GM12873 (cell line): ENCODE data around the gene TMEM39B.
A peak's percentile ranks its signal among the peaks of the same experiment; 100 is the strongest.

Experiments used
- TF ChIP-seq, protein P1 (sequence below): IDR thresholded peaks from 2 replicates; pipeline ENCODE4 v1.5.1; 2012; ENCODE audit warnings: low read depth, mild to moderate bottlenecking, moderate library complexity, low read length, control low read depth; ENCODE audit not compliant: insufficient read depth; ENCODE audit errors: missing control alignments

The TMEM39B gene

DNA sequence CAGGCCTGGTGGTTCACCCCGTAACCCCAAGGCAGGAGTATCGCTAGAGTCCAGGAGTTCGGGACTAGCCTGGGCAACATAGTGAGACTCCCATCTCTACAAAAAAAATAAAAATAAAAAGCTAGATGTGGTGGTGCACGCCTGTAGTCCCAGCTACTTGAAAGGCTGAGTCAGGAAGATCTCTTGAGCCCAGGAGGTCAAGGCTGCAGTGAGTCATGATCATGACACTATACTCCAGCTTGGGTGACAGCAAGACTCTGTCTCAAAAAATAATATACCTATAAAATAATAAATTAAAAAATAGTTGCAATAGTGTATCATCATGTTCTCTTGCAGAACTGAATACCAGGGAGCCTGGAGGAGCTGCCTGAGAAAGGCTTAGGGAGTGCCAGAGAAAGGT, 19.9 kb upstream of the TMEM39B start:
- TF ChIP-seq, protein P1, sequence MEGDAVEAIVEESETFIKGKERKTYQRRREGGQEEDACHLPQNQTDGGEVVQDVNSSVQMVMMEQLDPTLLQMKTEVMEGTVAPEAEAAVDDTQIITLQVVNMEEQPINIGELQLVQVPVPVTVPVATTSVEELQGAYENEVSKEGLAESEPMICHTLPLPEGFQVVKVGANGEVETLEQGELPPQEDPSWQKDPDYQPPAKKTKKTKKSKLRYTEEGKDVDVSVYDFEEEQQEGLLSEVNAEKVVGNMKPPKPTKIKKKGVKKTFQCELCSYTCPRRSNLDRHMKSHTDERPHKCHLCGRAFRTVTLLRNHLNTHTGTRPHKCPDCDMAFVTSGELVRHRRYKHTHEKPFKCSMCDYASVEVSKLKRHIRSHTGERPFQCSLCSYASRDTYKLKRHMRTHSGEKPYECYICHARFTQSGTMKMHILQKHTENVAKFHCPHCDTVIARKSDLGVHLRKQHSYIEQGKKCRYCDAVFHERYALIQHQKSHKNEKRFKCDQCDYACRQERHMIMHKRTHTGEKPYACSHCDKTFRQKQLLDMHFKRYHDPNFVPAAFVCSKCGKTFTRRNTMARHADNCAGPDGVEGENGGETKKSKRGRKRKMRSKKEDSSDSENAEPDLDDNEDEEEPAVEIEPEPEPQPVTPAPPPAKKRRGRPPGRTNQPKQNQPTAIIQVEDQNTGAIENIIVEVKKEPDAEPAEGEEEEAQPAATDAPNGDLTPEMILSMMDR, result no peak

DNA sequence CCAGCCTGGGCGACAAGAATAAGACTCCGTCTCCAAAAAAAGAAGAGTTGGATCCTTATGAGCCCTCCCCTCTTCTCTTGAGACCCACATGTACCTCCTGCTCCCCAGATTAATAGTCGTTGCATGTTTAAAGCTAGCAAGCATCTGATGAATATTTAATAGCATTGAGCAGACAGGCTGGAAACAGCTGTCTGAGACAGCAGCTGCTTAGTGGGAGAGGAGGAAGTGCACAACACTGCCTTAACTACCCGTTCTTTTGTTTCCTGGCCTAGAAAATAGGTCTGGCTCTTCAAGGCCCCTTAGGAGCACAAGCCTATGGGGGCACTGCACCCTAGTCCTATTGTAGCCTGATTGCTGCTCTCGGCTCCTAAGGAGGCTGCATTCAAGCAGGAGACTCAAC, 17.3 kb upstream of the TMEM39B start:
- TF ChIP-seq, protein P1, result no peak

GRCh38 chr1:32056598-32056997, 16.1 kb upstream of the TMEM39B start:
- TF ChIP-seq, protein P1, result no peak

GRCh38 chr1:32060914-32061313, 11.8 kb upstream of the TMEM39B start:
- TF ChIP-seq, protein P1, result no peak

- TF ChIP-seq, protein P1, result no peak
These were observed 9.9 kb upstream of the TMEM39B start for GRCh38 chr1:32062867-32063230.

GRCh38 chr1:32063261-32063681, 9.5 kb upstream of the TMEM39B start:
- TF ChIP-seq, protein P1, result peak; percentile 60

GRCh38 chr1:32066489-32066873, 6.3 kb upstream of the TMEM39B start:
- TF ChIP-seq, protein P1, result no peak
